ENCODE results near the gene CA10. TPM values are rescaled to one million over a fixed set of nuclear protein-coding genes. Genes with fewer than 3 reads are reported as not detected.

The CA10 gene
- total RNA-seq, 4 donors from 2014 or later, result not detected

GRCh38 chr17:51805765-51806164 is 352.7 kb downstream of the CA10 start:
- no peak for TF ChIP-seq CTCF (IDR thresholded peaks at IDR 0.05; ENCODE audit: low read depth)

GRCh38 chr17:51805185-51805584 is 353.3 kb downstream of the CA10 start:
- no peak for TF ChIP-seq CTCF (IDR thresholded peaks at IDR 0.05; ENCODE audit: low read depth)

- no peak for TF ChIP-seq CTCF (IDR thresholded peaks at IDR 0.05; ENCODE audit: low read depth)
Observed at GRCh38 chr17:51803161-51803560, 355.4 kb downstream of the CA10 start.

GRCh38 chr17:51802544-51802943 is 356.0 kb downstream of the CA10 start:
- no peak for TF ChIP-seq CTCF (IDR thresholded peaks at IDR 0.05; ENCODE audit: low read depth)

- no peak for TF ChIP-seq CTCF (IDR thresholded peaks at IDR 0.05; ENCODE audit: low read depth)
Observed at GRCh38 chr17:51801626-51802025, 356.9 kb downstream of the CA10 start.

GRCh38 chr17:51799981-51800380 is 358.5 kb downstream of the CA10 start:
- TF ChIP-seq CTCF (IDR thresholded peaks at IDR 0.05; ENCODE audit: low read depth), result no peak

- TF ChIP-seq CTCF (IDR thresholded peaks at IDR 0.05; ENCODE audit: low read depth), result no peak
Observed at GRCh38 chr17:51799240-51799639, 359.3 kb downstream of the CA10 start.

Measured in subcutaneous adipose tissue (tissue), 4 donors.